ENCODE data around the gene GRID2.

The GRID2 gene

DNA sequence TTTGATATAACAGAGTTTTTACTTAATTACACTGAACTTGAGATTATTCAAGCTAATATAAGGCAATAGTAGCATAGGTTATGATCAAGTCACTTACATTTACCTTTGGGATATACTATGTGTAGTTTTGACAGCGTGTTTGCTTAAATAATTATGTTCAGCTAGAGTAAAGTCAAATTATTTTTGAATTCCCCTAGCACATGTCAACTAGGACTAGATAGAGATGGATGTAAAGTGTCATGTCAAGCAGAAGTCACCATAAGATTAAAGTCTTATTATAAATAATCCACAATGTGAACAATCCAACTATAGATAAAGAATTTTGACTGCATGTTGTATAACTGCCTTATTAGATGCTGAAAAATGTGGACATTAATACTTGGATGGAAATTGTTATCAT is 665.2 kb downstream of the GRID2 start:
- H3K27me3 ChIP-seq (ENCODE audit: control insufficient read depth, insufficient read depth, low read length) = no peaks in the 10 kb centered on the region
- no peak for DNase-seq (ENCODE audit: low read depth, low spot score)
- H3K27ac ChIP-seq (ENCODE audit: low read length) = no peak overlapping the region

DNA sequence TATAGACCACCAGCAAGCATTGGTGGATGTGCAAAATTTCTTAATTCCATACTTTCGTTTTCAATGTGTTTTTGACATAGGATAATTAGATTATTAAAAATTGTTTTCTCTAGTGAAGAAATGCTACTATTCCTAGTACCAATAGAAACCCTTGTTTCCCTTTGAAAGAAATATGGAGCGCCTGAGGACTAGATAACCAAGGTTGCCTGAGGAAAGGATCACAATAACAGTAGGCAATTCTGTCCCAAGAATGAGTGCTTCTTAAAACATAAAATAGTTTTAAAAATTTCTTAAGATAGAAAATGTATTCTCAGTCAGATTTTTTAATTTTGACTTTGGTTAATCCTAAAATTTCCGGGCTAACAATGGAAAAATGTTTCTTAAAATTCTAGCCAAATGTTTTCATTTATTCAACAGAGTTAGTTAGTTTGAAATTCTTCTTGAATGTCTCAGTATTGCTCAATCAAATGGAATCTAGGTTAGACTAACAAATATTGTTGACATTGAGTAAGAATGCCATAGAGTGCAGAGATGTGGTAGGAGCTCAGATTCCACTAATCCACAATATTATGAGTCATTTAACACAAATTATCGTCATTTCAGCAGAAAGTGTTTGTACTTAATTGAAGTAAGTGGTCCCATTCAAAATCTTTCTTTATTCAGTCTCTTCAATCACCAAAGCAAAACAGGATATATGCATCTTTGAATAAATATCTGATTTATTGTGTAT is 666.0 kb downstream of the GRID2 start:
- no peak for DNase-seq (ENCODE audit: low read depth, low spot score)
- no CpG with 5 or more reads among the region's 4 CpGs for WGBS (ENCODE audit: insufficient coverage, insufficient read length)
- H3K4me3 ChIP-seq (ENCODE audit: low read length) = no peak overlapping the region
- H3K4me1 ChIP-seq (ENCODE audit: control insufficient read depth, insufficient read depth, low read length) = no peaks in the 10 kb centered on the region
- H3K27me3 ChIP-seq (ENCODE audit: control insufficient read depth, insufficient read depth, low read length) = no peaks in the 10 kb centered on the region
- no peaks in the 10 kb centered on the region for H3K36me3 ChIP-seq (ENCODE audit: control insufficient read depth, insufficient read depth, low read length)
- H3K27ac ChIP-seq (ENCODE audit: low read length) = no peak overlapping the region
- no peaks in the 10 kb centered on the region for H3K9me3 ChIP-seq (ENCODE audit: control insufficient read depth, insufficient read depth, low read length)

More for the DNA sequence above, 665.2 kb downstream of the GRID2 start:
- no CpG with 5 or more reads among the region's 1 CpG for WGBS (ENCODE audit: insufficient coverage, insufficient read length)
- Histone ChIP-seq H3K4me3 (ENCODE audit: low read length) (no peak overlapping the region), H3K4me1 (ENCODE audit: control insufficient read depth, insufficient read depth, low read length) (no peaks in the 10 kb centered on the region), H3K9me3 (ENCODE audit: control insufficient read depth, insufficient read depth, low read length) (no peaks in the 10 kb centered on the region), H3K36me3 (ENCODE audit: control insufficient read depth, insufficient read depth, low read length) (no peaks in the 10 kb centered on the region)

DNA sequence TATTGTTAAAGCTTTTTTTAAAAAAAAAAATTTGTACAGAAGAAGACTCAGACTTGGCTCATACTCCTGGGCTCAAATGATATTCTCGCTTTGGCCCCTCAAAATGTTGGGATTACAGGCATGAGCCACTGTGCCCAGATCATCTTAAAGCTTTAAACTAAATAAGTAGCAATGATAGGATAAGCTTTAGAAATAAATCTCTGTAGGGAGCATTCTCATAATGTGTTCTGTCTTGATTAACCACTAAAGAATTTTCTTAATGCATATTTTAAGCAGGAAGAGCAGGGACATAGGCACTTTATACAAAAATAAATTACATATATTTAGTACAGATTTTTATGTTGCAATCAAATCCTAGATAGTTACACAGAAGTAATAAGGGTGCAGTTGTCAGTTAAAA is 667.2 kb downstream of the GRID2 start:
- Histone ChIP-seq H3K36me3 (ENCODE audit: control insufficient read depth, insufficient read depth, low read length) (no peaks in the 10 kb centered on the region), H3K27ac (ENCODE audit: low read length) (no peak overlapping the region), H3K9me3 (ENCODE audit: control insufficient read depth, insufficient read depth, low read length) (no peaks in the 10 kb centered on the region), H3K4me1 (ENCODE audit: control insufficient read depth, insufficient read depth, low read length) (no peaks in the 10 kb centered on the region), H3K4me3 (ENCODE audit: low read length) (no peak overlapping the region), H3K27me3 (ENCODE audit: control insufficient read depth, insufficient read depth, low read length) (no peaks in the 10 kb centered on the region)
- no peak for DNase-seq (ENCODE audit: low read depth, low spot score)
- WGBS (ENCODE audit: insufficient coverage, insufficient read length) = no CpG with 5 or more reads among the region's 1 CpG

DNA sequence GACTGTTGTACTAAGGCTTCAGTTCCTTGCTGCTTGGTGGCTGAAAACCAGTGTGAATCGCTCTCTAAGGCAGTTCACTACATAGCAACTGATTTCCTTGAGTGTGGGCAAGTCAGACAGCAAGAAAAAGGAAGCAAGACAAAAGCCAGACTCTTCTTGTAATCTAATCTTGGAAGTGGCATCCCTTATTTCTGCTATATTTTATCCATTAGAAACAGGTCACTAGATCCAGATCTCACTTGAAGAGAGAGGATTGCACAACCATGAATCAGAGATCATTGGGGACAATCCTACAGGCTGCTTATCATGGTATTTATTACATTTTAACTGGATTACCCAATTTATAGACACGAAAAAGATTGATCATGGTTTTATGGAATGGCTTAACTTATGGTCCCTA is 684.5 kb downstream of the GRID2 start:
- Histone ChIP-seq H3K27ac (ENCODE audit: low read length) (no peak overlapping the region), H3K36me3 (ENCODE audit: control insufficient read depth, insufficient read depth, low read length) (no peaks in the 10 kb centered on the region), H3K4me3 (ENCODE audit: low read length) (no peak overlapping the region), H3K4me1 (ENCODE audit: control insufficient read depth, insufficient read depth, low read length) (no peaks in the 10 kb centered on the region), H3K9me3 (ENCODE audit: control insufficient read depth, insufficient read depth, low read length) (no peaks in the 10 kb centered on the region), H3K27me3 (ENCODE audit: control insufficient read depth, insufficient read depth, low read length) (no peaks in the 10 kb centered on the region)
- no peak for DNase-seq (ENCODE audit: low read depth, low spot score)
- WGBS (ENCODE audit: insufficient coverage, insufficient read length) = no CpG with 5 or more reads among the region's 2 CpGs

DNA sequence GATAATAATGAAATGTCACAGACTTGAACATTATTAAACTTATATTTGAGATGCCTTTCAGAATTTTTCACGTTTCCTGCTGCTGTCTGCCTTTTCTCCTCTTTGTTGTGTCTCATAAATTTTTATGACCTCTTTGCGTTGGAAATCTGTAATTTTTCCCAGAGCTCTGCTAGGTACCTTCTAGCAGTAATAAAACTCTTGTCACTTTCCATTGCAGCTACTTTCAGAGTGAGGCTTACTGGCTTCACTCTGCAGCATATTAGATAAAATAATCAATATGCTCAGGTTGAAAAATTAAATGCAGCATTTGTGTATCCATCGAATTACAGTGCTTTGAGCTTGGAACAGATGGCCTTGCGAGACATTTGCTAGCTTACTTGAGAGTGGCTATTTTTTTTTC is 689.0 kb downstream of the GRID2 start:
- DNase-seq (ENCODE audit: low read depth, low spot score) = no peak
- Histone ChIP-seq H3K4me1 (ENCODE audit: control insufficient read depth, insufficient read depth, low read length) (no peaks in the 10 kb centered on the region), H3K27me3 (ENCODE audit: control insufficient read depth, insufficient read depth, low read length) (no peaks in the 10 kb centered on the region), H3K9me3 (ENCODE audit: control insufficient read depth, insufficient read depth, low read length) (no peaks in the 10 kb centered on the region), H3K4me3 (ENCODE audit: low read length) (no peak overlapping the region), H3K36me3 (ENCODE audit: control insufficient read depth, insufficient read depth, low read length) (no peaks in the 10 kb centered on the region), H3K27ac (ENCODE audit: low read length) (no peak overlapping the region)
- no CpG with 5 or more reads among the region's 4 CpGs for WGBS (ENCODE audit: insufficient coverage, insufficient read length)

DNA sequence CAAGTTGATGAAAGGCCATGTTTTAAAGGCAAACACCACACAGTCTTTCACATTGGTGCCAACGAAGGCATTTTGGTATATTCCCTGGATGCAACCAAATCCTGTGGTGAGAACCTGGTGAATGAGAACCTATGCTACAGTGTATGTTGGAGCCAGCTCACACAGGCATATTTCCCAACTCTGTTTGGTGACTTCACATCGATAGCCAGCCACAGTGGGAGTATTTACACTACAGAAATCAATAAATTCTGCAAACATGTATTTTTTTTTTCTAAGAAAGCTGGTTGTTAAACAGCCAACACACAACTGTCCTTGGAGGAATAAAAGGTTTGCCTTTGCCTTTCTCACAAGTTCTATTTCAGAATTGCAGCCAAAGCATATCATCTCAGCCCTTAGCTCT is 691.0 kb downstream of the GRID2 start:
- Histone ChIP-seq H3K27me3 (ENCODE audit: control insufficient read depth, insufficient read depth, low read length) (no peaks in the 10 kb centered on the region), H3K27ac (ENCODE audit: low read length) (no peak overlapping the region), H3K4me1 (ENCODE audit: control insufficient read depth, insufficient read depth, low read length) (no peaks in the 10 kb centered on the region), H3K9me3 (ENCODE audit: control insufficient read depth, insufficient read depth, low read length) (no peaks in the 10 kb centered on the region), H3K36me3 (ENCODE audit: control insufficient read depth, insufficient read depth, low read length) (no peaks in the 10 kb centered on the region), H3K4me3 (ENCODE audit: low read length) (no peak overlapping the region)
- no peak for DNase-seq (ENCODE audit: low read depth, low spot score)
- WGBS (ENCODE audit: insufficient coverage, insufficient read length) = no CpG with 5 or more reads among the region's 2 CpGs

DNA sequence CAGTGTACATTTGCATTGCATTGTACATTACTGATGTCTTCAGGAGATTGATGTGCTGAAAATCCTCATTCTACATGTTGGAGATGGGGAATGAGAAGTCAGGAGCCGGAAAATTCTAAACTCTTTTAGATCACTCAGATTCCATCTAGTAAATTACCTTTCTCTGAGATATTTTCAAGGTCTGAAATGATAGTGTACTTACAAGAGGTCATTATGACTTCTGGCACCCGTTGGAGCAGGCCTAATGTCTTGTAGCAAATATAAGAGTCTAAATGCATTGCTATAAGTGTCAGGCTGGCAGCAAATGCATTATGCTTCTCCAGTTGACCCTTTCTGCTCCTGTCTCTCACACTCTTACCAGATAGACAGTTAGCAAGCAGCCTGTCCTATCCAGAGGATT is 692.8 kb downstream of the GRID2 start:
- H3K27me3 ChIP-seq (ENCODE audit: control insufficient read depth, insufficient read depth, low read length) = no peaks in the 10 kb centered on the region
- H3K4me1 ChIP-seq (ENCODE audit: control insufficient read depth, insufficient read depth, low read length) = no peaks in the 10 kb centered on the region
- no peak for DNase-seq (ENCODE audit: low read depth, low spot score)
- no CpG with 5 or more reads among the region's 2 CpGs for WGBS (ENCODE audit: insufficient coverage, insufficient read length)
- H3K9me3 ChIP-seq (ENCODE audit: control insufficient read depth, insufficient read depth, low read length) = no peaks in the 10 kb centered on the region
- no peak overlapping the region for H3K27ac ChIP-seq (ENCODE audit: low read length)
- no peak overlapping the region for H3K4me3 ChIP-seq (ENCODE audit: low read length)
- H3K36me3 ChIP-seq (ENCODE audit: control insufficient read depth, insufficient read depth, low read length) = no peaks in the 10 kb centered on the region

DNA sequence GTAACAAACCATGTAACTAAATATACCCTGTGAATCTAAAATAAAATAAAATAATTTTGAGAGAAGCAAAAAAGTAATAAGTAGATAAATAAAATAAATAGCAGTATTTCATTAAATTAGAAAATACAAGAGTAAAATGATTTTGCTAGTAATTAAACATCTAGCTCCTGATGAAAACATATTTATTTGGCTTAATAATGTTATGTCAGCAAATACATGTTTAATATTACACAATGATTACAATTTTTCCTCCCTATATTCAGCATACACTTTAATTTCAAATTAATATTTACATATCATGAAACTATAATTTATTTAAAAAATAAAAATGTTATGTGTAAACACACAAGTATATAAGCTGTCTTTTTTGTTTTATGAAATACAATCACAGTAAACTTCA is 697.1 kb downstream of the GRID2 start:
- Histone ChIP-seq H3K27ac (ENCODE audit: low read length) (no peak overlapping the region), H3K36me3 (ENCODE audit: control insufficient read depth, insufficient read depth, low read length) (no peaks in the 10 kb centered on the region), H3K27me3 (ENCODE audit: control insufficient read depth, insufficient read depth, low read length) (no peaks in the 10 kb centered on the region), H3K4me1 (ENCODE audit: control insufficient read depth, insufficient read depth, low read length) (no peaks in the 10 kb centered on the region), H3K4me3 (ENCODE audit: low read length) (no peak overlapping the region), H3K9me3 (ENCODE audit: control insufficient read depth, insufficient read depth, low read length) (no peaks in the 10 kb centered on the region)
- no peak for DNase-seq (ENCODE audit: low read depth, low spot score)

DNA sequence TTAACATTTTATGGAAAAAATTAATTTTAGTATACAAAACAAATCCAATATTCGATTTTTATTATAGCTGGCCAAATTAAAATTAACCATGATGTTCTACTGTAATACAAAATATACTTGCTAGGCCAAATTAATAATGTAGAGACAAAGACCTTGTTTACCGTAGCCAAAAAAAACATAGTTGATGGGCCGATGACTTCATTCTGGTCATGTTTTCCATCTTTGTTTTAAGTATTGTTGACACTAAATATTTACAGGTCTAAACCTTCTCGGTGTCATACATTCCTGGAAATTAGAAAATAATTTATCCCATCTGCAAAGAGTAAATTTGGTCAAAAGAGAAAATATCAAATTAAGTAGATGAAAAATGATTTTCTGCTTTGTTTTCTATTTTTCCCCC is 698.5 kb downstream of the GRID2 start:
- no peak overlapping the region for H3K4me3 ChIP-seq (ENCODE audit: low read length)
- no peaks in the 10 kb centered on the region for H3K36me3 ChIP-seq (ENCODE audit: control insufficient read depth, insufficient read depth, low read length)
- DNase-seq (ENCODE audit: low read depth, low spot score) = no peak
- H3K27ac ChIP-seq (ENCODE audit: low read length) = no peak overlapping the region
- no peaks in the 10 kb centered on the region for H3K9me3 ChIP-seq (ENCODE audit: control insufficient read depth, insufficient read depth, low read length)
- no peaks in the 10 kb centered on the region for H3K4me1 ChIP-seq (ENCODE audit: control insufficient read depth, insufficient read depth, low read length)
- no peaks in the 10 kb centered on the region for H3K27me3 ChIP-seq (ENCODE audit: control insufficient read depth, insufficient read depth, low read length)
- no CpG with 5 or more reads among the region's 4 CpGs for WGBS (ENCODE audit: insufficient coverage, insufficient read length)

DNA sequence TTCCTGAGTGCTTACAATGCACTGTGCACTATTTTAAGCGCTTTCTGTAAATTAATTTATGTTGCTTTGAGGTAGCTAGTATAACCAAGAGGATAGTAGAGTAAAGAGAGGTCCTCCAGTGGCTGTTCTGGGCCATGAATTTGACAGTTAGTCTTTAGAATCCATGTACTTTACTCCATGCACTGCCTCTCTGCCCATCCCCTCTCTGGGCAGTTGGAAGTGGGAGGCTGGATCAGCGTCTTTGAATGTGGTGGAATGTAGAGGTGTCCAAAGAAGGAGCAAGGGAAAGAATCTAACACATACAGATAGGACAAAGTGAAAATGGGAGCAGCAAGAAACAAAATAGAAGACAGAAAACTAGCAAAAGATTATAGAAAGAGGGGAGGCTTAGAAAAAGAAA is 712.6 kb downstream of the GRID2 start:
- no peak overlapping the region for H3K4me3 ChIP-seq (ENCODE audit: low read length)

DNA sequence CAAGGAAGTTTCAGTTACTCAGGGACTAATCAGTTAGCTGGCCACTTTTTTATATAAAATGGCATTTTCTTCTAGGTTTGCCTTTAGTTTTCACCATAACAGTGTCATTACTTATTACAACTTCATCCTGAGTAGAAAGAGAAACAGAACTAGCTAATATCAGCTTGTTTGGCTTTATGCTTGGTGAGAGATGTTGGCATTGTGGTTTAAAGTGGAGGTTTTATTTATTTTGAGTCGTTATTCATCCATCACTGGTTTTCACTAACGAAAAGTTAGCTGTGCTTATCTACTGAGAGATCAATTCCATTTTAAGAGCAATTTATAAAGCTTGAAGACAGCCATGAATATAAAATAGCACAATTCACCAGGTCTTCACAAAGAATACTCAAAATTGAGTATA is 714.5 kb downstream of the GRID2 start:
- no CpG with 5 or more reads among the region's 2 CpGs for WGBS (ENCODE audit: insufficient coverage, insufficient read length)
- H3K27me3 ChIP-seq (ENCODE audit: control insufficient read depth, insufficient read depth, low read length) = no peaks in the 10 kb centered on the region
- no peak overlapping the region for H3K4me3 ChIP-seq (ENCODE audit: low read length)
- no peaks in the 10 kb centered on the region for H3K4me1 ChIP-seq (ENCODE audit: control insufficient read depth, insufficient read depth, low read length)
- H3K36me3 ChIP-seq (ENCODE audit: control insufficient read depth, insufficient read depth, low read length) = no peaks in the 10 kb centered on the region
- no peak for DNase-seq (ENCODE audit: low read depth, low spot score)
- no peaks in the 10 kb centered on the region for H3K9me3 ChIP-seq (ENCODE audit: control insufficient read depth, insufficient read depth, low read length)
- H3K27ac ChIP-seq (ENCODE audit: low read length) = no peak overlapping the region

More for the DNA sequence above, 712.6 kb downstream of the GRID2 start:
- no CpG with 5 or more reads among the region's 2 CpGs for WGBS (ENCODE audit: insufficient coverage, insufficient read length)
- DNase-seq (ENCODE audit: low read depth, low spot score) = no peak
- Histone ChIP-seq H3K9me3 (ENCODE audit: control insufficient read depth, insufficient read depth, low read length) (no peaks in the 10 kb centered on the region), H3K4me1 (ENCODE audit: control insufficient read depth, insufficient read depth, low read length) (no peaks in the 10 kb centered on the region), H3K36me3 (ENCODE audit: control insufficient read depth, insufficient read depth, low read length) (no peaks in the 10 kb centered on the region), H3K27ac (ENCODE audit: low read length) (no peak overlapping the region), H3K27me3 (ENCODE audit: control insufficient read depth, insufficient read depth, low read length) (no peaks in the 10 kb centered on the region)
